HG03521 (cell line): ENCODE measurements around the gene PTPN3.
"Not testable (repeated sequence)": the region's sequence is repeated elsewhere in the genome, so short reads cannot be mapped to it uniquely, and the experiment has no call there.

Source experiments
- ATAC-seq: cut with Tn5 transposase; IDR thresholded peaks from one replicate; pipeline ENCODE4 v1.9.1; 2021; ENCODE audit warnings: mild to moderate bottlenecking, moderate library complexity; ENCODE audit not compliant: unreplicated experiment

The PTPN3 gene

GRCh38 chr9:109403116-109403515 is 95.0 kb downstream of the PTPN3 start:
- ATAC-seq = no peak

DNA sequence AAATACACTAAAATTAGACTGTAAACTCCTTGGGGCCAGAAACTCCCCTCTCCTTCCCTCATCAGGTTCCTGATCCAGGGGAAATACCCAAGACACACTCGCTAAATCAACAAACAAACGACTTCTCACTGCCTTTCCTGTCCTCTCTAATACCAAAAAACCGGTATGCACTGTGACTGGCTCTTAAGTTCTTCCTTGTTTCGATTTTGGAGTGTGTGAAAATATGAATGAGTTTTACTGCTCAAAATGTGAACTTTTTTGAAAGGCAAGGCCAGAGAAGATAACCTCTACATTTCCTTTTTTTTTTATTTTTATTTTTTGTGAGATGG is 96.2 kb downstream of the PTPN3 start:
- ATAC-seq = no peak

GRCh38 chr9:109401169-109401989 is 96.7 kb downstream of the PTPN3 start:
- ATAC-seq = no peak

- peak; percentile 64 for ATAC-seq
Measured at GRCh38 chr9:109399258-109399767, 98.8 kb downstream of the PTPN3 start.

DNA sequence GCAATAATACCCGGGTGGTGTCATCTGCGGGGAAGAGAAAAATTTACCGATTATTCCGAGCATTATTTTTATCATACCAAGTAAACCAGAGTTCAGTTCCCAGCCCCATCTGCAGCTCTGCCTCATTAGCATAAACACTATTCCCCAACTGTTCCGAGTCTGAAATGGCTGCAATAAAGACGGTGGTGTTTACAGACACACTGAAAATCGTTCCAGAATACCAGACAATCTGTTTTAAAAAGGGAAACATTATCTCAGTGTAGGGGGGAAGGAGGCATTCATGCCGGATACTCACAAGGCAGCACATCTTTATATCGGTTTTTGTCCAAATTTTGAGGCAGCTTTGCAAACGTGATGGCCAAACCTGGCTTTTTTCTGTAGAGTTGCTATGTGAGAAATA is 106.9 kb downstream of the PTPN3 start:
- no peak for ATAC-seq

DNA sequence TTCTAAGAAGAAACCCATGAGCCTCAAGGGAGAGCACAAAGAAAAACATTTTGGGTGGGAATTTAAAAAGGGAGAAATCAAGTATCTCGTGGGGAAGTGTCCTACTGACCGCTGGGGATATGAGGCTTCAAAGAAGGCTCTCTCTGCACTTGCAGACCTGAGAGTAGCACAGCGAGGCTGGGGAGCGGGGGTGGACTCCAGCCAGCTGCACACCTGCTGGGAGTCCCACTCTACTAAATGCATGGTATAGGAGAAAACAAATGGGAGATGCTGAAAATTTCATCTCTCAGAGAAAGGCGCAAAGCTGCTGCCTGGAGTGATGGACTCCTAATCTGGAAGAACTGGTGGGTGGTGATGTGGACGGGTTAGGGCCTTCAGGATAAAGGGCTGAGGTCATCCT is 110.3 kb downstream of the PTPN3 start:
- ATAC-seq = no peak

DNA sequence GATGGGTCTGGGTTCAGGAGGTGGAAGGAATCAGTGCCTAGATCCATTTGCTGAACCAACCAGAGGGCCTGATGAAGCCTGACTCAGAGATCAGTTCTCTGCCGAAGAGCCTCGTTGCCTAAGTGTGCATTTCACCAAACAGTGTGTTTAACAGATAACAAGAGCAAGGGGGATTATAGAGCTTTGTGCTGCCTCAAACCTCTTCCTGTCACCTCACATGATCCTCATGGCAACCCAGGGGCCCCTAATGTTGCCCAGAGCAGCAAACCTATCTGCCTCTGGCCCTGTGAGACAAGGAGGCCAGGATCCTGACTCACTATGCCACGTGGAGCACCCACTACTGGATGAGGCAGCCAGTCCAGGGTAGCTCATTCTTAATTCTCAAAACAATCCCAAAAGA is 110.9 kb downstream of the PTPN3 start:
- ATAC-seq = no peak

DNA sequence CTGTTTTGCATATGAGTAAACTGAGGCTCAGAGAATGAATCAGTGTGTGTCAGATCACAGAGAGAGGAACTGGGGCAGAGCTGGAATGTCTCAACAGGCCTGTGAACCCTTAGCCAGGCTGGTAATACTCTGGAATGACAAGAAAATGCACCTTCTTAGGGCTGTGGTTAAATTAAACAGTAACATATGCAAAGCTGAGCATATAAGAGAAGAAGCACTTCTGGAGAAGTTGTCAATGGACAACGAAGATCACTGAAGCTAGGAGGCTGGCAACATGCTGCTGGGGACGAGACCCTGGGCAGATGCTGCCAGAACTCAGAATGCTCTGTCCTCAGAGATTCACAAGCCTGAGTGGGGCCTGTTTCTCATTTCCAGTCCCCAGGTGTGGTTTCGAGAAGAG is 112.6 kb downstream of the PTPN3 start:
- no peak for ATAC-seq

DNA sequence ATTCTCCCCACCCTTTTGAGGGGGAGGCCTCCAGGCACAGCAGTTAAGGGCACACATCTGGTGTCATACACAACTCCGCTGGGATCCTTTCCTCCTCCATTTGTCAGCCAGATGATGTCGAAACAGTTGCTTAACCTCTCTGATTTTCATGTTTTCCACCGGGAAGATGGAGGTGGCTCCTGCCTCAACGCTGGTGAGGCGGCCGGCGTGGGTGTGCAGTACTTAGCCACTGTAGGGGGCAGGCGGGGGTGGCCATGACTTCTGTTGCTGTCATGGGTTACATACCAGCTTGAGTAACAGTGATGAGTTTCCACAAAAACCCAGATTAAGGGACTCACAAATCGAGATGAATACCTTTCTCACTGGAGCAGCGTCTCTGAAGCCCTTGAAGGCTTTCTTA is 114.2 kb downstream of the PTPN3 start:
- no peak for ATAC-seq

DNA sequence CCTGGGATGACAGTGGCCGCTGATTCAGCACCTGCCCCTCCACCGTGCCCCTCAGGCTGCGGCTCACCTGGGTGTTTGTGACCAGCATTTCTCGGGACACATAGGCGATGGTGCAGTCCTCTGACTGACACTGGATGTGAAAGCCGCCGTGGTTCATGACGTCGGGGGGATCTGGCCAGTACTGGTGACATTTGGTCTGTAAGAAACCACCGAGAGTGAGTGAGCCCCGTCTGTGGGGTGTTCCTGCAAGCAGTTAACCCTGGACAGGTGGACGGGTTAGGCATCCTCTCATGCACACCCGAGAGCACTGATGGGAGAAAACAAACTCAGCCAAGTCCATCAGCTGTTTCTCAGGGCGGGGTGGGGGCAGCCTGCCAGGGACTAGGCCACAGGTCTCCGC is 114.8 kb downstream of the PTPN3 start:
- ATAC-seq = no peak

GRCh38 chr9:109382585-109382984 is 115.5 kb downstream of the PTPN3 start:
- no peak for ATAC-seq

- no peak for ATAC-seq
Measured at GRCh38 chr9:109382182-109382581, 115.9 kb downstream of the PTPN3 start.

DNA sequence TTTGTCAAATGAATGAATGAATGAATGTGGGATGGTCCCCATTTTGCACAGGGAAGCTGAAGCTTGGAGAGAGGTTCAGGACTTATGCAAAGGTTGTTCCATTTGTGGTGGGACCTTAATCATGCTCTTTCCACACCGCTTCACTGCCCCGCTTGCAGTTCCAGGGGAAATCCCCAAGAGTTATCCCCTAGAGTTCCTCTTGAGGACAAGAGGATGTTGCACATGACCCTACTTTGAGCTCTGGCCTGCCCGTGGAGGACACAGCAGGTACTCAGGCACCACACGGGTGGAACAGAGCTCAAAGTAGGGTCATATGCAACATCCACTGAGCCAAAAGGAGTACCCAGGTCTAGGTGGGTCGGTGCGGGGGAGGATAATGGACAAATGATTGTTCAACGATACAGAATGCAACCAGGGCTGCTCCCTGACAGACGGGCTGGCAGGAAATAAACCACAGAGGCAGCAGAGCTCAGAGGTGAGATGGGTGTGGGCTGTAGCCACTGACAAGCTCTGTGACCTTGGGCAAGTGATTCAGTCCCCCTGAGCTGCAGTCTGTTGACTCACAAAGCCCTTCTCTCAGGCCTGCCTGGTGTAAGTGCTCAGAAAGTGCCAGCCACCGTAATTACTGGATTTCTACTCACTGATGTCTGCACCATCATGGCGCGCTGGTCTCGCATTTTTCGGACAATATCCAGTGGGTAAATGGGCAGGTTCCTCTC is 116.9 kb downstream of the PTPN3 start:
- peak; percentile 38 for ATAC-seq

DNA sequence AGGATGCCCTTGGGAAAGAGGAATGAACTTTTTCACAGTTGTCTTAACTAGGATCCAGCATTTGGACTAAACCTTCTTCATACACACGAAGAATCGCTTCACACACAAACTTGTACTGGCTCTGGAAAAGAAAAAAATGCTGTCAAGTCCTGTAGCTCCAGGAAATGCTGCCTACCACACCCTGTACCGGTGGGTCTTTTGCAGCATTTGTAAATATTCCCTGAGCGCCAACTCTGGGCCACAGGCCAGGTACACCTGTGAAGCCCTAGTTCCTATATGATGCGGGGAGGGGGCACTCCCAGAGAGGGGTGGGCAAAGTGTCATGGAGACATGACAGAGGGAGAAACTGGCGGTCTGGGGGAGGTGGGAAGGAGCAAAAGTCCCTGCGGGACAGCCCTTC is 118.6 kb downstream of the PTPN3 start:
- ATAC-seq = no peak

GRCh38 chr9:109378316-109378715 is 119.8 kb downstream of the PTPN3 start:
- no peak for ATAC-seq

- no peak for ATAC-seq
Measured at GRCh38 chr9:109372246-109372645, 125.9 kb downstream of the PTPN3 start.

DNA sequence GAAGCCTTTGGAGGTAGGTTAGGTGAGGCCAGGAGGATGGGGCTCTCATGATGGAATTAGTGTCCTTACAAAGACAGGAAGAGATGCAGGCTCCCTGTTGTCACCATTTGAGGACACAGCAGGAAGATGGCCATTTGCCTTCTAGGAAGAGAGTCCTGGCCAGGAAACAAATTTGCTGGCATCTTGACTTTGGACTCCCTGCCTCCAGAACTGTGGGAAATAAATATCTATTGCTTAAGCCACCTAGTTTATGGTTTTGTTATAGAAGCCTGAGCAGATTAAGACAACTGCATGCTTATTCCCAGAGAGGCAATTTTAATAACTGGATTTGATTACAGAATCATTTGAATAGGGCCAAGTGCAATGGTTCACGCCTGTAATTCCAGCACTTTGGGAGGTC is 126.7 kb downstream of the PTPN3 start:
- ATAC-seq = no peak

- no peak for ATAC-seq
Measured at GRCh38 chr9:109369285-109369684, 128.8 kb downstream of the PTPN3 start.

DNA sequence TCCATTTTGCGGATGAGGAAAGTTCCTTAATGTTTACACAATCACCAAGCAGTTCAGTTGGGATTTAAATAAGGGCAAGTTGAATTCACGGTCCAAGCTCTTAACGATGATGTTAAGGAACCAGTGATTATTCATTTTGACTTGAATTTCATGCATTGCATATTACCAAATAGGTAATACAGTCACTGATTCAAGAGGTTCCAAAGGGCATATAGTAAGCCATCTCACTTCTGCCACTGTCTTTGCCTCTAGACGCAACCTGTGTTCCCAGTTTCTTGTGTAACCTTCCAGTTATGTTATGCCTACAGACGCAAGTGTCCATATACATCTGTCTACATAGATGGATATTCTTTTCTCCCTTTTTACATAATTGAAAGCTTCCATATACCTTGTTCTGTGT is 137.3 kb downstream of the PTPN3 start:
- ATAC-seq = no peak

GRCh38 chr9:109358968-109359603 is 139.0 kb downstream of the PTPN3 start:
- ATAC-seq = not testable (repeated sequence)

- ATAC-seq = no peak
Measured at GRCh38 chr9:109355564-109356297, 142.4 kb downstream of the PTPN3 start.
